H1 (cell line): Measurements from ENCODE around the gene SYNRG. TPM values are rescaled to one million over a fixed set of nuclear protein-coding genes. Genes with fewer than 3 reads are reported as not detected.

Experiments used
- CTCF ChIA-PET: fragments of 300-600 bp; sonication (Branson Sonifier 250); formaldehyde crosslinking; loops from one replicate; lab custom pipeline; 2021; ENCODE audit not compliant: partially characterized antibody; lab: Charles Lee
- POLR2A ChIA-PET: fragments of 300-600 bp; sonication (Branson Sonifier 250); formaldehyde crosslinking; loops from one replicate; lab custom pipeline; 2021; ENCODE audit warnings: inconsistent platforms; ENCODE audit not compliant: partially characterized antibody; lab: Charles Lee
- DNase-seq, 2 experiments: peaks; one replicate each; pipeline versions ENCODE4 v3.0.0 to v3.0.0-alpha.2; 2010 to 2022; ENCODE audit warnings: low spot score in 2 of 2, low read depth in 1 of 2, mixed read lengths in 1 of 2
- FAIRE-seq: peaks from 2 replicates; lab custom pipeline; 2011; peaks lifted over from hg19 to GRCh38; lab: Jason Lieb, UNC
- H2AFZ ChIP-seq: 2 replicates; pipeline ENCODE4 v1.8.1; 2012; ENCODE audit warnings: low read length, inconsistent platforms
- H2AK5ac ChIP-seq: 2 replicates; pipeline ENCODE4 v1.6.1; 2013; ENCODE audit warnings: low read depth, low read length
- H2BK120ac ChIP-seq: replicated peaks from 2 replicates; pipeline ENCODE3; 2013; ENCODE audit warnings: low read depth, low read length, inconsistent platforms
- H2BK12ac ChIP-seq: 2 replicates; pipeline ENCODE4 v1.6.1; 2013; ENCODE audit warnings: low read depth, low read length
- H2BK15ac ChIP-seq: 2 replicates; pipeline ENCODE4 v1.6.1; 2013; ENCODE audit warnings: low read length
- H2BK20ac ChIP-seq: 2 replicates; pipeline ENCODE4 v1.6.1; 2013; ENCODE audit warnings: low read length
- H2BK5ac ChIP-seq: 2 replicates; pipeline ENCODE4 v1.6.1; 2013; ENCODE audit warnings: low read depth, low read length
- H3K14ac ChIP-seq: 2 replicates; pipeline ENCODE4 v1.6.1; 2013; ENCODE audit warnings: inconsistent platforms; ENCODE audit not compliant: insufficient read length
- H3K18ac ChIP-seq: 2 replicates; pipeline ENCODE4 v1.6.1; 2013; ENCODE audit warnings: low read length; ENCODE audit errors: extremely low read depth
- H3K23ac ChIP-seq: 2 replicates; pipeline ENCODE4 v1.6.1; 2013; ENCODE audit warnings: inconsistent platforms; ENCODE audit not compliant: insufficient read length
- H3K23me2 ChIP-seq: 2 replicates; pipeline ENCODE4 v1.6.1; 2013; ENCODE audit warnings: low read depth, low read length
- H3K27ac ChIP-seq: 2 replicates; pipeline ENCODE4 v1.6.1; 2011; ENCODE audit warnings: low read depth, low read length, inconsistent platforms
- H3K27me3 ChIP-seq, 4 experiments: replicated peaks in 1 of 4; 1 replicate in 1 of 4; 2 replicates in 3 of 4; pipeline versions ENCODE4 v1.6.1 to v1.8.1; 2011 to 2013; ENCODE audit warnings: low read length in 3 of 4, mild to moderate bottlenecking in 3 of 4, inconsistent platforms in 2 of 4, mixed read lengths in 2 of 4, moderate library complexity in 1 of 4; ENCODE audit not compliant: control insufficient read depth in 3 of 4, insufficient read depth in 3 of 4; ENCODE audit errors: extremely low read depth in 1 of 4
- H3K36me3 ChIP-seq, 4 experiments: 2 replicates each; pipeline versions ENCODE4 v1.6.1 to v1.8.1; 2011 to 2013; ENCODE audit warnings: mild to moderate bottlenecking in 4 of 4, low read length in 3 of 4, moderate library complexity in 2 of 4, control low read depth in 1 of 4, inconsistent platforms in 1 of 4; ENCODE audit not compliant: insufficient read depth in 4 of 4, control insufficient read depth in 2 of 4
- H3K4ac ChIP-seq: replicated peaks from 2 replicates; pipeline ENCODE3; 2013; ENCODE audit warnings: low read length, low read depth, mixed read lengths, inconsistent platforms; ENCODE audit not compliant: insufficient read length
- H3K4me1 ChIP-seq, 4 experiments: replicated peaks in 1 of 4; 1 replicate in 1 of 4; 2 replicates in 3 of 4; pipeline versions ENCODE4 v1.6.1 to v1.8.1; 2011 to 2013; ENCODE audit warnings: low read length in 3 of 4, inconsistent platforms in 2 of 4, mixed read lengths in 1 of 4; ENCODE audit not compliant: insufficient read depth in 4 of 4, control insufficient read depth in 3 of 4
- H3K4me2 ChIP-seq, 2 experiments: 2 replicates each; pipeline versions ENCODE4 v1.6.1 to v1.8.1; 2011 to 2013; ENCODE audit warnings: low read depth in 2 of 2, low read length in 2 of 2, control low read depth in 1 of 2, inconsistent platforms in 1 of 2, mild to moderate bottlenecking in 1 of 2; ENCODE audit not compliant: insufficient read depth in 1 of 2
- H3K4me3 ChIP-seq, 4 experiments: fragments of 200-600, 300-600 bp in 1 of 4; sonication (generic), shearing (Covaris generic), sonication (Bioruptor Twin) in 1 of 4; 2 replicates each; pipeline versions ENCODE4 v1.5.1 to v1.8.1; 2011 to 2016; ENCODE audit warnings: low read length in 4 of 4, low read depth in 3 of 4, control low read depth in 2 of 4, inconsistent platforms in 2 of 4, mild to moderate bottlenecking in 2 of 4, mixed read lengths in 1 of 4, moderate library complexity in 1 of 4; ENCODE audit not compliant: insufficient read depth in 2 of 4; ENCODE audit errors: extremely low read depth in 1 of 4
- H3K56ac ChIP-seq: replicated peaks from 2 replicates; pipeline ENCODE3; 2013; ENCODE audit warnings: low read depth, mild to moderate bottlenecking, mixed read lengths, low read length, inconsistent platforms; ENCODE audit not compliant: insufficient read length
- H3K79me1 ChIP-seq: 2 replicates; pipeline ENCODE4 v1.6.1; 2013; ENCODE audit warnings: low read depth, low read length, control low read depth
- H3K79me2 ChIP-seq, 2 experiments: 2 replicates each; pipeline versions ENCODE4 v1.6.1 to v1.8.1; 2012 to 2013; ENCODE audit warnings: low read length in 2 of 2, mild to moderate bottlenecking in 2 of 2, inconsistent platforms in 1 of 2; ENCODE audit not compliant: insufficient read depth in 2 of 2, control insufficient read depth in 1 of 2
- H3K9ac ChIP-seq, 4 experiments: replicated peaks in 1 of 4; 1 replicate in 1 of 4; 2 replicates in 3 of 4; pipeline versions ENCODE4 v1.6.1 to v1.8.1; 2011 to 2013; ENCODE audit warnings: low read depth in 3 of 4, low read length in 3 of 4, control low read depth in 2 of 4, mild to moderate bottlenecking in 2 of 4, moderate library complexity in 2 of 4, inconsistent platforms in 1 of 4; ENCODE audit errors: extremely low read depth in 1 of 4
- H3K9me3 ChIP-seq, 2 experiments: 2 replicates each; pipeline versions ENCODE4 v1.6.1 to v1.8.1; 2012 to 2013; ENCODE audit warnings: mild to moderate bottlenecking in 2 of 2, moderate library complexity in 2 of 2, control low read depth in 1 of 2, inconsistent platforms in 1 of 2, low read depth in 1 of 2, low read length in 1 of 2, mixed read lengths in 1 of 2; ENCODE audit not compliant: insufficient read depth in 2 of 2
- H4K20me1 ChIP-seq, 2 experiments: replicated peaks in 1 of 2; 2 replicates each; pipeline versions ENCODE3 to v1.8.1; 2011 to 2013; ENCODE audit warnings: inconsistent platforms in 2 of 2, low read length in 2 of 2, mild to moderate bottlenecking in 1 of 2; ENCODE audit not compliant: insufficient read depth in 2 of 2, control insufficient read depth in 1 of 2
- H4K5ac ChIP-seq: 2 replicates; pipeline ENCODE4 v1.6.1; 2013; ENCODE audit warnings: low read length, low read depth, mixed read lengths, inconsistent platforms; ENCODE audit not compliant: insufficient read length
- H4K8ac ChIP-seq: 2 replicates; pipeline ENCODE4 v1.8.0; 2013; ENCODE audit warnings: mild to moderate bottlenecking, moderate library complexity, low read length, inconsistent platforms; ENCODE audit not compliant: insufficient read depth; ENCODE audit errors: extremely low read depth
- H4K91ac ChIP-seq: replicated peaks from 2 replicates; pipeline ENCODE3; 2013; ENCODE audit warnings: low read length, mixed read lengths, inconsistent platforms; ENCODE audit not compliant: insufficient read length
- CREB1 ChIP-seq: IDR thresholded peaks from 2 replicates; pipeline ENCODE4 v1.6.1; 2012; ENCODE audit warnings: inconsistent platforms
- SIX5 ChIP-seq: IDR thresholded peaks from 2 replicates; pipeline ENCODE4 v1.6.1; 2011; ENCODE audit warnings: mild to moderate bottlenecking, low read depth, low read length
- polyA plus RNA-seq, 7 experiments: library from polyadenylated mRNA; depleted of rRNA in 3 of 7; stranded (reverse) in 5 of 7; unstranded in 2 of 7; fragments of >200 nt in 5 of 7; fragments of 200-250 nt in 2 of 7; gene quantifications; 1 replicate in 5 of 7; 2 replicates in 1 of 7; 4 replicates in 1 of 7; pipeline versions ENCODE4 v1.2.1 to v1.2.3, GENCODE V29; 2011 to 2013; ENCODE audit warnings: missing spikeins in 2 of 7, mixed read lengths in 2 of 7
- total RNA-seq: library from RNA; stranded (reverse); fragmentation: NEBNext Ultra II Directional; extraction: Animal tissue kit (Norgen Biotek cat#: 25700); gene quantifications from 2 replicates; pipeline ENCODE4 v1.2.1, GENCODE V29; 2021

Gene SYNRG
- total and polyA plus RNA-seq, 2 of the 8 experiments (the other 6 are each of a cell fraction or from before 2014, with no cell fraction given) = 7.7 to 31.7 TPM

GRCh38 chr17:37500378-37500777, 108.8 kb downstream of the SYNRG start:
- peaks cover 0 to 2% (median 0%) of the 10 kb centered on the region in 4 experiments; a peak in 1 of 7 replicates for H3K4me1 ChIP-seq
- no peak for FAIRE-seq
- H2AFZ ChIP-seq = no peak overlapping the region
- TF ChIP-seq CREB1 (no peak), SIX5 (no peak)

More at GRCh38 chr17:37500378-37500777, 108.8 kb downstream of the SYNRG start:
- Histone ChIP-seq H2BK5ac (no peak overlapping the region), H3K36me3 (no peaks in the 10 kb centered on the region), H3K9me3 (no peaks in the 10 kb centered on the region), H4K5ac (no peak overlapping the region), H2BK15ac (no peak overlapping the region), H3K79me1 (peaks cover 12% of the 10 kb centered on the region), H2BK12ac (no peak overlapping the region), H3K27me3 (no peaks in the 10 kb centered on the region), H4K8ac (no peak overlapping the region), H3K23ac (no peak overlapping the region), H4K20me1 (peaks cover 0 to 4% of the 10 kb centered on the region in 2 experiments), H3K14ac (no peak overlapping the region), H3K4ac (no peak overlapping the region), H2AK5ac (no peak overlapping the region), H3K27ac (no peak overlapping the region), H3K18ac (no peak overlapping the region), H3K4me2 (no peak overlapping the region), H3K23me2 (no peaks in the 10 kb centered on the region), H2BK20ac (no peak overlapping the region), H3K79me2 (peaks cover 0 to 65% of the 10 kb centered on the region in 2 experiments; a peak in 2 of 4 replicates), H3K9ac (no peak overlapping the region), H3K56ac (no peak overlapping the region), H2BK120ac (no peak overlapping the region), H4K91ac (no peak overlapping the region), H3K4me3 (no peak overlapping the region)
- POLR2A ChIA-PET = interaction anchor here (1.3 kb wide), 1 partner anchor 109 kb away, joined by 3 read pairs; no protein-coding TSS in a partner anchor
- no peak for DNase-seq
- CTCF ChIA-PET = interaction anchor here (1.0 to 1.6 kb wide), 4 partner anchors 8 to 127 kb away, joined by 3 to 4 read pairs (median 4); no protein-coding TSS in a partner anchor
